Measurements from ENCODE around the gene MAP2K1.

- TF ChIP-seq RFX5 (IDR thresholded peaks at IDR 0.05; ENCODE audit: low read length) (no peak), CTCF (IDR thresholded peaks at IDR 0.05) (no peak), JUND (IDR thresholded peaks at IDR 0.05) (no peak), SIN3A (IDR thresholded peaks at IDR 0.05; ENCODE audit: borderline replicate concordance, low read depth, low read length) (no peak), POLR2AphosphoS5 (IDR thresholded peaks at IDR 0.05; ENCODE audit: low read depth, low read length) (no peak), REST (IDR thresholded peaks at IDR 0.05; ENCODE audit: low read depth, low read length) (no peak), ELF1 (IDR thresholded peaks at IDR 0.05) (no peak), SMC3 (IDR thresholded peaks at IDR 0.05; ENCODE audit: low read depth, low read length) (no peak), FOXM1 (IDR thresholded peaks at IDR 0.05; ENCODE audit: low read depth) (no peak), RXRA (IDR thresholded peaks at IDR 0.05; ENCODE audit: borderline replicate concordance, low read depth) (no peak), FOSL2 (IDR thresholded peaks at IDR 0.05; ENCODE audit: borderline replicate concordance, low read depth) (no peak), TEAD4 (IDR thresholded peaks at IDR 0.05; ENCODE audit: borderline replicate concordance, insufficient read depth) (no peak), MAX (IDR thresholded peaks at IDR 0.05; ENCODE audit: low read depth) (no peak)
These were observed 7.8 kb upstream of the MAP2K1 start for GRCh38 chr15:66378814-66379430.

All from SK-N-SH (cell line).